Astrocyte (in vitro differentiated cells and primary cell): Measurements from ENCODE around the gene KRT5.

Experiments
- EZH2 ChIP-seq: IDR thresholded peaks from 2 replicates; pipeline ENCODE4 v1.6.1; 2012; ENCODE audit warnings: mild to moderate bottlenecking, low read length, inconsistent platforms; ENCODE audit not compliant: insufficient read depth
- TF ChIP-seq, protein P1 (sequence below): IDR thresholded peaks from 2 replicates; pipeline ENCODE4 v1.5.1; 2011; ENCODE audit warnings: low read depth, mild to moderate bottlenecking, inconsistent platforms, low read length, moderate library complexity; ENCODE audit not compliant: insufficient read depth

DNA sequence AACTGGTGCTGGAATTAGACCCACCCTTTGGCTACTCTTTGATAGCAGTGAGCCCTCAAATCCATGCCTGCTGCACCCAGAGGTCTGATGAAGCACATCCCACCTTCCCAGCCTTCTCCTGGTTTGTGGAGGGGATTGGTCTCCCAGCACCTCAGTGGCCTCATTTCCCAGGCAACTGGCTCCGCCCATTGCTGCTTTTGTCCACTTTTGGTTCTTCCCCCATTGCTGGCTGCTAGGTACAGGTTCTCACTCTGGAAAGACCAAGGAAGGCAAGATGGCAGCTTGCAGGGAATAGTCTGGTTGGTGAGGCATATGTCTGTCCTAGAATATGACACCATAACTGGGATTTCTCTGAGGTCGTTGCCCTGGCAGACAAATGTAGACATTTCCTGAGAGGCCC is 10.2 kb upstream of the KRT5 start:
- TF ChIP-seq, protein P1, sequence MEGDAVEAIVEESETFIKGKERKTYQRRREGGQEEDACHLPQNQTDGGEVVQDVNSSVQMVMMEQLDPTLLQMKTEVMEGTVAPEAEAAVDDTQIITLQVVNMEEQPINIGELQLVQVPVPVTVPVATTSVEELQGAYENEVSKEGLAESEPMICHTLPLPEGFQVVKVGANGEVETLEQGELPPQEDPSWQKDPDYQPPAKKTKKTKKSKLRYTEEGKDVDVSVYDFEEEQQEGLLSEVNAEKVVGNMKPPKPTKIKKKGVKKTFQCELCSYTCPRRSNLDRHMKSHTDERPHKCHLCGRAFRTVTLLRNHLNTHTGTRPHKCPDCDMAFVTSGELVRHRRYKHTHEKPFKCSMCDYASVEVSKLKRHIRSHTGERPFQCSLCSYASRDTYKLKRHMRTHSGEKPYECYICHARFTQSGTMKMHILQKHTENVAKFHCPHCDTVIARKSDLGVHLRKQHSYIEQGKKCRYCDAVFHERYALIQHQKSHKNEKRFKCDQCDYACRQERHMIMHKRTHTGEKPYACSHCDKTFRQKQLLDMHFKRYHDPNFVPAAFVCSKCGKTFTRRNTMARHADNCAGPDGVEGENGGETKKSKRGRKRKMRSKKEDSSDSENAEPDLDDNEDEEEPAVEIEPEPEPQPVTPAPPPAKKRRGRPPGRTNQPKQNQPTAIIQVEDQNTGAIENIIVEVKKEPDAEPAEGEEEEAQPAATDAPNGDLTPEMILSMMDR, result no peak
- no peak for TF ChIP-seq EZH2
